IPS-NIHi7 (cell line): Measurements from ENCODE around the gene SPATC1L.
"Not testable (repeated sequence)": the region's sequence is repeated elsewhere in the genome, so short reads cannot be mapped to it uniquely, and the experiment has no call there.

Source experiments
- DNase-seq: peaks from one replicate; pipeline ENCODE4 v3.0.0; 2012; ENCODE audit warnings: mixed read lengths; ENCODE audit errors: extremely low spot score

The SPATC1L gene

DNA sequence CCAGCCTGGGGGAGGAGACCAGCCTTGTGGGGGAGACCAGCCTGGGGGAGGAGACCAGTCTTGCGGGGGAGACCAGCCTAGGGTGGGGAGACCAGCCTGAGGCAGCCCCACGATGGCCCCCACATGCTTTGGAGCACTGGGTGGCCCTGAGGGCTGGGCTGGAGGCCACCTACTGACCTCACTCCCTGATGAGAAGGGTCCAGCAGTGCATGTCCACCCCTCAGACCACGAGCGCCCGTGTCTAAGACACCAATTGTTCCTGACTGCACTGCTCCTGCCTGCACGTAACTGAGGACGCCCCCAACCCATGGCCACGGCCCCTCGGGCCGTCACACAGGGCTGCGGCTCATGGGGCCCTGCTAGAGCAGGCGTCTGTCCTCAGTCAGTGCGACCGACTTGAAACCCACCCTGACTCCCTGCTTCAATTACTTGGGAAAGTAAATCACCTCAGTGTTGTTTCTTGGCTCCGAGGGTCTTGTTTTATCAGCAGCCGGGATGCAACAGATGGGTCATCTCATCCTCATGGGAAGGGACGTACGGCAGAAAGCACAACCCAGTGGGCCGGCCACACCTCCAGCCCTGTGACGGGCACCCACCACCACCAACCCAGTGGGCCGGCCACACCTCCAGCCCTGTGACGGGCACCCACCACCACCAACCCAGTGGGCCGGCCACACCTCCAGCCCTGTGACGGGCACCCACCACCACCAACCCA is at the start of gene SPATC1L:
Gene SPATC1L, minus strand, starts transcription at position 550 of the 715 bp plus-strand sequence. CDS start 1,643 bp downstream, outside the sequence.
- DNase-seq = peak; percentile 76

DNA sequence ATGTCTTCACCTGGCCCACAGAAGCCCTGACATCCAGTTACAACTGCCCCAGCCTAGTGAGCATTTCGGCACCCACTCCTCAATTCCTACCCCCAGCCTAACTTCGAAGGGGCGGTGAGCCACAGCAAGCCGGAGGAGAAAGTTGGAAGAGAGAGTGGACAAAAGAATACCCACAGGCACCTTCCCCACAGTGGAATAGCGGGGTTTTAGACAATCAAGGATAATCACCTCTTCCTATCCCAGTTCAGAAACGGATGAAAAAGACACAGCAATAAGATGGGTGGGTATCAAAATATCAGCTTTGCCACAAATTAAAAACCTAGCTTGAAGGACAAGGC is 45.6 kb upstream of the SPATC1L start:
- DNase-seq = no peak

DNA sequence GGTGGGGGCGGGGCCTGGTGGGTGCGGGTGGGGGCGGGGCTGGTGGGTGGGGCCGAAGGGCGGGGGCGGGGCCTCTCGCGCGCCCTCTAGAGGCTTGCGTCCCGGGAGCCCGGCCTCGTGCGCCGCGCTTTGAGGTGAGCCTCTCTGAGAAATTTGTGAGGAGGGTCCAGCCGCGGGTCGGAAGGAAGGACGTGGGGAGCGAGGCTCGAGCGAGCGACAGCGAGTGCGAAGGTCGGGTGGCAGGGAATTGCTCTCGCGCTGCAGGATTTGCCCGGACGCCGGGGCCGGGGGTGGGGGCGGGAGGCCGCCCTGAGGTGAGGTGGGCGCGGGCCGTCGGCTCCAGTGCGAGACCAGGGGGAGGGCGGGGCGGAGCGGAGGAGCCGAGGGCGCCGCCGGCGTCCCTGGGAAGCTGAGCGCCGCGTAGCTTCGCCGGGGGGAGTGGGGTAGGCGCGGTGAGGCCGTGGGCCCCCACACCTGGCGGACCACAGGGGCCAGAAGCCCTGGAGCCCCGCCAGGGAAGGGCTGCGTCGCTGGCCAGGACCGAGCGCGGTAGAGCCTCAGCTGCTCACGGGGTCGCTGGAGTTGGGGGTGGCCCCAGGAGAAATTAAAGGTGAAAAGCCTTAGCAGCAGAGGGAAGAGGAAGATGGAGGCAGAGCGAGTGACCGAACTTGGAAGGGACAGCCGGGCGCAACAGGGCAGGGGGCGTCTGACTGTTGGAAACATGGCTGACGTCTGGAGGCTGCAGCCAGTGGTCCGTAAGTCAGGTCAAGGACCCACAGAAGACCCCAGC is 45.1 kb upstream of the SPATC1L start:
- peak; percentile 75 for DNase-seq

DNA sequence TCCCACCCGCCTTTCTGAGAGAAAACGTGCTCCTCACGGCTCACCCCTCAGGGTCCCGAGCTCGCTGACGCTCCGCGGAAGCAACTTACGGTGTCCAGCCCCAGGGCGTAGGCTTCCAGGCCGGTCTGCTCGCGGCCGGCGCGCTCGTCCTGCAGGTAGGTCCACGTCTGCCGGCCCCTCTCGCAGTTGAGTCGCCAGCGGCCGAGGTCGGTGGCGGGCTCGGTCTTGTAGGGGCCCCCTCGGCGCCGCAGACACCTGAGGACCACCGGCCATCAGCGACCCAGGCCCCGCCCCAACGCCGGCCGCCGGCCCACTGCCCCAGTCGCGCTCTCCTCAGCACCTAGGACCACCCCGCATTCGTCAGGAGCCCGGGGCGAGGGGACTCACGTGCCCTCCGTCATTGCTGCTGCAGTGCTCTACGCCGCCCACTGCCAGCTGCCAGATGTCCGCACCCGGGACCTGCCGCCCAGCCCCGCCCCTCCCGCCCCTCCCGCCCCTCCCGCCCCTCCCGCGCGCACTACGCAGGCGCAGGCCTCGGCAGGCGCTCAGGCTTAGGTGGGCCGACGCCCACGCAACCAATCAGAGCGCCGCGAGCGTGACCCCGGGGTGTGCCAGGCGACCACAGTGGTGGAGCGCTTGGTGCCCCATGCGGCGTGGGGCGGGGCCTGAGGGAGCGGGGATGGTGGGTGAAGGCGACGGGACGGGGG is 44.2 kb upstream of the SPATC1L start, which contains the start of gene LSS:
Gene LSS, minus strand, starts transcription at position 430 of the 707 bp plus-strand sequence. Its CDS starts 29 bp downstream, at position 401.
- peak; percentile 99 for DNase-seq

- DNase-seq = no peak
These were observed 43.6 kb upstream of the SPATC1L start for GRCh38 chr21:46227811-46228344.

DNA sequence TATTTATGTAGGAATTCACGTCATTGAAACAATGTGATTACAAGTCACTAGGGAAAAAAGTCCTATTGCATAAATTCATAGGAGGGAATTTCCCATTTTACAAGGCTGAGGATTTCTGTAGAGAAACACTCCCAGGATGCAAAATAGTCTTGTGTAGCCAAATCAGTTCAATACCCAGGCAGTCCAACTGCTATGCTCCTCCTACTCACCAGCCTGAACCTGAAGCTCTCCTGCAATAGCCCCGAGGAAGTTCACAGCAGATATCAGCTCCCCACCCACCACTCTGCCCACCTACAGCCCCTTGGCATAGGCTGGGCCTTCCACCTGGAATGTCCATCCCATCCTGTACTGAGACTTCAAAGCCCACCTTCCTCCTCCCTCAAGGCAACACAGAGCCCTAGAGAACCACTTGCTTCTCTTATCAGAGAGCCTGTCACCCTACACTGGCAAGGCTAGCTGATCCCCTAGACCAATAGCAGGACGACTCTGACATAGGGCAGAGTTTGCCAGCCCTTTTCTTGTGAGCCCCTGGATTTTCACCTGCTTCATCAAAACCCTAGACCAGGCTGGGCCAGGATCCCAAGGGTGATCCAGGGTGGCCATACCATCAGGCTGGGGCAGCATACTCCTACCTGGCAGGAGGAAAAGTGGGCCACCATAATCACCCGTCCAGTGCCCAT is 42.8 kb upstream of the SPATC1L start:
- no peak for DNase-seq

- no peak for DNase-seq
These were observed 41.9 kb upstream of the SPATC1L start for GRCh38 chr21:46226146-46226545.

- not testable (repeated sequence) for DNase-seq
These were observed 39.4 kb upstream of the SPATC1L start for GRCh38 chr21:46223661-46224060.

GRCh38 chr21:46223217-46223616 is 39.0 kb upstream of the SPATC1L start:
- no peak for DNase-seq

DNA sequence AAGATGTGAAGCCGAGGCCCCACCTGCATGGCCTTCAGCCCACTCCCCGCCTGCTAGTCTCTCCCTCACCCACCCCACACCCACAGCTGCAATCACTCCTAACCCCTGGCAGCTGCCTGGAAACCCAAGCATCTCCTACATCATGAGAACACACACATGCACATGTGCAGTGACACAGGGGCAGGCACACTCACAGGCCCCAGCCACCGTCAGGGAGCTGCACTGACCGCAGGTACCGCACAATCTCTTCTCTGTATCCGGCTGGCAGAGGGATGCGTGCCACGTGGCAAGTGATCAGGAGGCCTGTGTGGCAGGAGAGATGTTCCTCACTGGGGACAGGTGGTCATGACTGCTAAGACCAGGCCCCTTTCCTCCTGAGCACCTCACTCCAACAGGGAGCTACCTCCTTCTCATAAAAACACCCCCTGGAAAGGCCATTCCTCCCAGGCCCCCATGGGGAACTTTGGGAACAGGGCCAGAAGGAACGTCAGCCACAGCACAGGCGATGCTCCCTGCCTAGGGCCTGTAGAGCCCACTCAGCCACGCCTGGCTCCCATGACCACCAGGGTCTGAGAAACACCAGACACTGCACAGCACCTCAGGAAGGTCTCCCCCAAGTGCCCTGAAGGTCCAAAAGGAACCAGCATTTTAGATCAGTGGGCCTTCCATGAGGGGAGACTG is 38.3 kb upstream of the SPATC1L start:
- DNase-seq = no peak

GRCh38 chr21:46221664-46222435 is 37.6 kb upstream of the SPATC1L start:
- no peak for DNase-seq

DNA sequence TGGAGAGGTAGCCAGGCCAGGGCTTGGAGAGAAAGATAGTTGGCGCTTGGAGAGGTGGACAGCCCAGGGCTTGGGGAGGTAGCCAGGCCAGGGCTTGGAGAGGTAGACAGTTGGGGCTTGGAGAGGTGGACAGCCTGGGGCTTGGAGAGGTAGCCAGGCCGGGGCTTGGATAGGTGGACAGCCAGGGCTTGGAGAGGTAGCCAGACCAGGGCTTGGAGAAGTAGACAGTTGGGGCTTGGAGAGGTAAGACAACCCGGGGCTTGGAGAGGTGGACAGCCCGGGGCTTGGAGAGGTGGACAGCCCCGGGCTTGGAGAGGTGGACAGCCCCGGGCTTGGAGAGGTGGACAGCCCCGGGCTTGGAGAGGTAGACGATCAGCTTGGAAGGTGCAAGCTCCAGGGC is 36.6 kb upstream of the SPATC1L start:
- no peak for DNase-seq

DNA sequence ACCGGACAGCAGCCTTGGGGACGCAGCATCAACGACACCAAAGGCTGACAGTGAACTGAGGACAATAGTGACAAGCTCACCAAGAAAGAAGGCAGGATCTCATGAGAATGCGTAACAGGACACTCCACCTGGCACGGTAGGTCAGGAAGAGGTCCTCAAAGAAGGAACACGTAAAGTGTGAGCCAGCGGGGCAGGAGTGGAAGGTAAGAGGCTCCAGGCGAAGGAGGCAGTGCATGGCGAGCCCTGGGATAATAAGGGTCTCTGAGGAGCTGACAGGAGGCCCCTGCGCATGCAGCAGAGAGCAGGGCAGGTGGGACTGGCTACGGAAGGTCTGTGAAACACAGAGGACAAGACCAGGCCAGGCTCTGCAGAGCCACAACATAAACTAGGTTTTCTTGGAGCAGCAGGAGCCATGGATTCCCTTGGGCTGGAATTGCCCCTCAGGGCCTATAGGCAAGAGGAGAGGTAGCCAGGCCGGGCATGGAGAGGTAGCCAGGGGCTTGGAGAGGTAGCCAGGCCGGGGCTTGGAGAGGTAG is 36.1 kb upstream of the SPATC1L start:
- DNase-seq = no peak

DNA sequence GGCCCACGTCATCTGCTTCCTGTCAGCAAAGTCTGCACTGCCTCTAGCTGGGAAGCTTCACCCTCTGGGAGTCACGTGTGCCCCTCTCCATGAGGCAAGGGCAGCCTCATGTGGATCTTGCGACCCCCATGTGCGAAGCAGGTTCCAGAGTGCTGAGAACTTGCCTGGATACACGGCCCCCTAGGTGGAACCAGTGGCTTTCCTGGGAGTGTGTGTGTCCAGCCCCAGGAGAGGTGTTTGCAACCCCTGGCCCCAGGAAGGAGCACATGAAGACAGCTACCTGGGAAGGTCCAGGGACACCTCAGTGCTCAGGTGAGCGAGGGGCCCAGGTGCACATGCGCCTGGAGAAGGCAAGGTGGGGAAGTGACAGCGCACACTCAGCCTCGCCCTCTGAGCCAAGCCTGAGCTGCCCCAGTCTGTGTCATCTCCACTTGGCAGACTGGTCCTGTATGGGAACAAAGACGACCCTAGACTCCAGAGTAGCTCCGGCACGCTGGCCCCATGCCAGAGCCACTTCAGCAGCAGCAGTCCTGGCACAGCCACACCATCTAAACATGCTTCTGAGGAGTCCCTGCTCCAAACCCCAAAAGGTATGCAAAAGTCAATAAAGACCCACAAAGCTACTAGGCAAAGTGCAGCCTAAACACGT is 35.5 kb upstream of the SPATC1L start:
- DNase-seq = no peak

DNA sequence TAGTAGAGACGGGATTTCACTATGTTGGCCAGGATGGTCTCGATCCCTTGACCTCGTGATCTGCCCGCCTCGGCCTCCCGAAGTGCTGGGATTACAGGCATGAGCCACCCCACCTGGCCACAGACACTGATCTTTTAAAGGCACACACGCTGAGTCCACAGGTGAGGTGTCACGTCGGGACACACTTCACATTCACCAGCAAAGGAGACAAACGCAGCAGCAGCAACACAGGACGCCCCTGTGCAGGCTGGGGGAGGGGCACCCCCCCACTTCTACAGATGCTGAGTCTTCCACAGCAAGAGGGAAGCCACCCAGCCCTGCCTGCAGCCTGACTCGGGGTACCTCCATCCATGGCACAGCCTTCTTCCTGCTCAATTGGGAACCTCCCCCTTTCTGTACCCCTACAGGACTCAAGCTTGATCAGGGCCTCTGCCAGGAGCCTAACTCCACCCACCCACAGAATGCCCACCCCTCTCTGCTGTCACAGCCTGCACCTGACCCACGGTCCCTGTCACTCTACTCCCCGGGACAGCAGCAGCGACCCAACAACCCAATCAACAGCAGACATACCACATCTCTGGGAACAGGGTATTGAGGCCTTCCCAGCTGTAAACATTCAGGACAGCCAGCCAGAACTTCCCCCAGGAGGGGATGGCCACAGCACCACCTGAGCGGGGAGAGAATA is 34.8 kb upstream of the SPATC1L start:
- no peak for DNase-seq

GRCh38 chr21:46217511-46218196 is 33.4 kb upstream of the SPATC1L start:
- DNase-seq = no peak

GRCh38 chr21:46216132-46216747 is 32.0 kb upstream of the SPATC1L start:
- no peak for DNase-seq
